NOMO-1 treated with DMSO at 0.1 percent for 48 hours (cell line): ENCODE results near the gene CIDEA.
A peak's percentile ranks its signal among the peaks of the same experiment; 100 is the strongest.

ENCODE experiments used
- DNase-seq: peaks from one replicate; lab custom pipeline; 2025; ENCODE audit not compliant: unreplicated experiment; lab: John Stamatoyannopoulos, UW

The CIDEA gene

GRCh38 chr18:12271376-12272235, 17.4 kb downstream of the CIDEA start:
- peak; percentile 39 for DNase-seq

- DNase-seq: no peak
Observed at GRCh38 chr18:12274793-12275192, 20.6 kb downstream of the CIDEA start.

DNA sequence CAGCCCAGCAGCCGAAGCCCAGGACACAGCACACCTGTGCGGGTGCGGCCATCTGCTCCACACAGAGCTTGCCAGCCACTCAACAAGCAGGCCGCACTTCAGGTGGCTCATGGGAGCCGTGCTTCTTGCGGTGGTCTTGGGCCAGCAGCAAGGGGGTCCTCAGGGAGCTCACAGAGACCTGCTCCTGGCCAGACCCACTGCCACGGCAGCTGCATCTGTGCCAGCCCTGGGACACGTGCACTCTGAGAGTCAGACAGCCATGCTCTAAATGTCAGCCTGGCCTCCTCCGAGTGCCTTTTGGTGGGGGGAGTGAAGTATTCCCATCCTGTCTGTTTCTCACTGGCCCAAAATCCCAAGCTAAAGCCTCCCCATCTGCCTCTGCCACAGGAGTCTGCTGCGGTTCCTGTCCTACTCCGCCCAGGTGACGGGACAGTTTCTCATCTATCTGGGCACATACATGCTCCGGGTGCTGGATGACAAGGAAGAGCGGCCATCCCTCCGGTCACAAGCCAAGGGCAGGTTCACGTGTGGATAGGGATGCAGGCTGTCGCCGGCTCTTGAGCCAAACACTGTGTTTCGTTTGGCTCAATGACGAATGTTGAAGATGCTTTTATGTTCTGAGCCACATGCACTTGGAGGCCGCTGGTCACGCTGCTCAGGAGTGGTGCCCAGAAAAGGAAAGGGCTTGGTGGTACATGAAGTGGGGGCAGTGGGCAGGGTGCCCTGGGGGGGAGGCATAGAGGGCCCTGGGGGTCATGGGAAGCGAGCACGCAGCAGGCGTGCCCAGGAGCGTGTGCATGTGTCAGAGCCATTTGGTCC, 22.8 kb downstream of the CIDEA start:
- DNase-seq: no peak

GRCh38 chr18:12278215-12278671, 24.1 kb downstream of the CIDEA start:
- no peak for DNase-seq

- DNase-seq: no peak
Observed at GRCh38 chr18:12278741-12279682, 24.9 kb downstream of the CIDEA start.

GRCh38 chr18:12279781-12280531, 25.8 kb downstream of the CIDEA start:
- no peak for DNase-seq

GRCh38 chr18:12281861-12282260, 27.7 kb downstream of the CIDEA start:
- no peak for DNase-seq

DNA sequence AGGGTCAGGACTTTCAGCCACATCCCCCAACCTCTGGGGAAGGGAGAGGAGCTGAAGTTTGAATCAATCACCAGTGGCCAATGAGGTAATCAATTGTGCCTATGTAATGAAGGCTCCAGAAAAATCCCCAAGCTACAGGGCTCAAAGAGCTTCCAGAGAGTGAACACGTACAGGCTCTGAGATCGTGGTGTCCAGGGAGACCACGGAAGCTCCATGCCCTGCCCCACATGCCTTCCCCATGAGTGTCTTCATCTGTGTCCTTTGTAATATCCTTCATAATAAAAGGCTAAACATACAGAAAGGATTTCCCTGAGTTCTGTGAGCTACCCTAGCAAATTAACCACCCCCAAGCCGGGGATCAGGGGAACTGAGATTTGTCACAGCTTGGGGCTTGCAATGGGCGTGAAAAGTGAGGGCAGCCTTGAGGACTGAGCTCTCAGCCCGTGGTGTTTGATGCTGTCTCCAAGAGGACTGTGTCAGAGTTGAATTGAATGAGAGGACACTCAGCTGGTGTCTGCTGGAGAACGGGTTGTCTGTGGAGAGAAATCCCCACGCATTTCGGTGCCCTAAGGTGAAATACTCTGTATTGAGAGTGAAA, 28.4 kb downstream of the CIDEA start:
- DNase-seq: no peak

DNA sequence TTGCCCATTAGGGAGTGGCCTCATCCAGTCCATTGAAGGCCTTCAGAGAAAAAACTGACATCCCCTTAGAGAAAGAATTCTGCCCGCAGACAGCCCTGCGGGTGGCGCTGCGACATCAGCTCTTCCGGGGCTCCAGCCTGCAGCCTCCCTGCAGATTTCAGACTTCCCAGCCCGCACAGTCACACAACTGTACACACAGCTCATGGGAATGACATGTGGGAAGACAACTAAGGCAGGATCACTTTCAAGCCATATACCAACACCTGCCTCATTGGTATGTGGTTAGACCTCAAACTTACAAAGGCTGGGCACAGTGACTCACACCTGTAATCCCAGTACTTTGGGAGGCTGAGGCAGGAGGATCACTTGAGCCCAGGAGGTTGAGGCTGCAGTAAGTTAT, 29.1 kb downstream of the CIDEA start:
- no peak for DNase-seq

DNA sequence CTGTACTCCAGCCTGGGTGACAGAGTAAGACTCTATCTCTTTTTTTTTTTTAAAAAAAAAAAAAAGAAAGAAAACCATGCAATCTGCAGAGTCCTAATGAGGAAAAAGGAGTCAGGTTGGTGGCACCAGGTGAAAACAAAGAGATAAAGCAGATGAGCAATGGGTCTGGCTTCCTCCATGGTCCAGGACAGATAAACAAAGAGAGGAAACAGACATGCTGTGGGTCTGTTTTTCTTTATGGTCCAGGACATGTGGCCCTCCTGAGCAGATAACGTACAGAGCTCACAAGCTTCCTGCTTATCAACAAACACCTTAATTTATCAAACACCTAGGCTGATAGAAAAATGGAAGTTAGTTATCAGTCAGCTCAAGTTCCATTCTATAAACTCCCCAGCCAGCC, 29.5 kb downstream of the CIDEA start:
- DNase-seq: no peak

GRCh38 chr18:12287131-12287681, 33.0 kb downstream of the CIDEA start:
- DNase-seq: no peak

- no peak for DNase-seq
Observed at GRCh38 chr18:12287684-12288402, 33.7 kb downstream of the CIDEA start.

DNA sequence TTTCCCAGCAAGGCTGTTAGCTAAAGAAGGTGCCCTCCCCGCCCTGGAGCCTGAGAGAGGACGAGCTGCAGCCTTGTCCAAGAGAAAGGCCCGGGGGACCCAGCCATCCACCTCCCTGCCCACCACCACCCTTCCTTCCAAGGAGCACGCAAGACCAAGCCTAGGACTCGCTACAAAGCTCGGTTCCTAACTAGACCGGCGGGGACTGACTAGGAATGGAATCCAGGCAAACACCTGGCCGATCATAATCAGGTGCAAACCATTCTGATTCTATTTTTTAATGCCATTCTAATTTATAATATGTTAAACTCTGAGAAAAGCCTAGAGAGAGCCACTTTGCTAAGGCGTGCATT, 34.2 kb downstream of the CIDEA start:
- DNase-seq: no peak

DNA sequence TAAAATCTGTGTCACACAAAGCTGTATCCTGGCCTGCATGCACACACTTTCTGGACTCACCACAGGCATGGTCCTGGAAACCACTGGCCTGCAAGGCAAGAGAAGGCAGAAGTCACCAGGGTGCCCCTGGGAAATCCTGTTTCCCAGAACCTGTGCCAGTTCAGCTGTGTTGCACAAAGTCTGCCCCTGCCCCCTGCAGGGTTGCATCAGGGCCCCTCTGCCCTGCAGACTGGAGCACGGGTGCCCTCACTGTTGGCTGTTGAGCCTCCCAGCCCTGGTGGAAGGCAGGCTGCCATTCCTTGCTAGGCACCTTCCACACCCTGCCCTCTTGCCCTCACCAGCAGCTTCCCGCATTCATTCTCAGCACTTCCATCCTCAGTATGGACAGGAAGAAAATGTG, 35.9 kb downstream of the CIDEA start:
- DNase-seq: no peak

DNA sequence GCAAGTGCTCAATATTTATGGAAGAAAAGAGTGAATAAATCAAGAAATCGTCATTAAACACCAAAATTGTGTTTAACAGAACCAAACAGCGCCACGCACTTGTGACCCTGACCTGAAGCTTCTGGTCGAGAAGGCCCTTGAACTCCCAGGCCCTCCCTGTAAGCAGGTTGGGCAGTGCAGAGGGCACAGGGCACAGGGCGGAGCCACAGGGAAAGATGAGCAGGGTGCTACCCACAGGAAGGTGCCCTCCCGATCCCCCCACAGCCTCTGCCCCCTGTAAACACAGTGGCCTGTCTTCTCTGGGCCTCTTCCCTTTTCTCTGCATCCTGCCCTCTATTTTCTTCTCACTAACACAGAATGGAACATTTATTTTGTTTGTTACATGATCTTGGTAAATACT, 37.0 kb downstream of the CIDEA start:
- no peak for DNase-seq

DNA sequence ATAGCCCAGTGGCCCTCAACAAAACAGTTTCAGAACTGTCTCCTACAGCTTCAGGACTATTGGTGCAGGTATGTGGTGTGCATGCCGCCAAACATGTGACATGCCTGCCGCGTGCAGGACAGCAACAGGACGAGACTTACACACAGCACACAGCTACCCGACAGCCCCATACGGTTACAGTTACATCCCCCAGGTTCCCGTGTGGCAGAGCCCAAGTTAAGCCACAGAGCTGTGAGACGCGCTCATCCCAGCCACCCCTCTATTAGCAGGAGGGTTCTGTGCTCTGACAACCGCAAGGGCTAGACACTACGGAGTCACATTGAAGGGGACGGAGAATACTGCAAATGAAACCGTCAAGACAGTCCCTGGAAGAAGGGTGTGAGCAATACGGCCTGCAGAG, 37.5 kb downstream of the CIDEA start:
- DNase-seq: no peak

DNA sequence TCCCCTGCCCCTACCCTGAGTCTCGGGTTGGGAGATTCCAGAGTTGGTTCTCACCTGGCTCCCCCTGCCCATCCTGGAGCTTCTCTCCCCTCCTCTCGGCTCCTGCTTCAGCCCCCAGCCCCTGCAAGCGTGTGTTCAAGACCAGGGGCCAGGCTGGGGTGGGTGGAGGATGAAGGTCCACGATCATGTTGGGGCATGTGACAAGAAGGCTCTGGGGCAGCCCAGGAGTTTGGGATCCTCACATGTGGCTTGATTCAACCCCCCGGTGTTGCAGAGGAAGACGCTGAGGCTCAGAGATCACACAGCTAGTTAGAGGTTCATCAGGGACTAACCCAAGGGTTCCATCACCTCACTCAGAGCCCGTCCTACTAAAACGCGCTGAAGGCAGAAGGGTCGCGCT, 39.7 kb downstream of the CIDEA start:
- DNase-seq: no peak

DNA sequence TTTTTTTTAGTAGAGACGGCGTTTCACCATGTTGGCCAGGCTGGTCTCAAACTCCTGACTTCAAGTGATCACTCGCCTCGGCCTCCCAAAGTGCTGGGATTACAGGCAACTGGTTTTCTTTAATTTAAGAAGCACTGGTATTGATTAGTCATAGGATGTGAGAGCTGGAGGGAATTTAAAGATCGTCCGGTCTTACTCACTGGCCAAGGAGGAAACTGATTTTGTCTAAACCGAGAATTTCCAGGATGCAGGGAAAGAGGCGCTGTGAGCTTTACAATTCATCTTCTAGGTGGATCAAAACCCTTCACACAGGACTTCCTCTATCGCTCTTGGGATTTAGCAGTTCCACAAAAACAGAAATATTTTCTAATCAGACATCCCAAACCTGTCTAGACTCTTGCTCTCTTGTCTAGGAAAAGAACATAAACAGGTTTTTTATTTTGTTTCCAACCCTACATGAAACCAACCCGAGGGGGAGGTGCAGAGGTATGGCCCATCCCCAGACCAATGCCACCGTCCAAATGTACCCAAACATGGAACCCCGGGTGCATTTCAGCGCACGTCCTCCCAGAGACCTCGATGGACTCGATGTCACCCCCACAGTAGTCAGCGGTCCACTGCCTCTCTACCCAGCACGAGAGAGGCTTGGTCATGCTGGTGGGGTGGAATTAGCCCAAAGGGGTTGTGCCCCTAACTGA, 41.4 kb downstream of the CIDEA start:
- no peak for DNase-seq

- DNase-seq: no peak
Observed at GRCh38 chr18:12296087-12296403, 41.9 kb downstream of the CIDEA start.
